ENCODE data around the gene FAT2. TPM values are rescaled to one million over a fixed set of nuclear protein-coding genes. Genes with fewer than 3 reads are reported as not detected.
"Not testable (repeated sequence)": the region's sequence is repeated elsewhere in the genome, so short reads cannot be mapped to it uniquely, and the experiment has no call there.

Gene FAT2
- total RNA-seq, 1 donor from 2014 or later = 65.1 TPM

GRCh38 chr5:151612689-151613427 lies 21.7 kb upstream of the FAT2 start:
- DNase-seq (ENCODE audit: low spot score) = no peak

GRCh38 chr5:151611127-151611775 lies 20.1 kb upstream of the FAT2 start:
- DNase-seq (ENCODE audit: low spot score) = no peak

DNA sequence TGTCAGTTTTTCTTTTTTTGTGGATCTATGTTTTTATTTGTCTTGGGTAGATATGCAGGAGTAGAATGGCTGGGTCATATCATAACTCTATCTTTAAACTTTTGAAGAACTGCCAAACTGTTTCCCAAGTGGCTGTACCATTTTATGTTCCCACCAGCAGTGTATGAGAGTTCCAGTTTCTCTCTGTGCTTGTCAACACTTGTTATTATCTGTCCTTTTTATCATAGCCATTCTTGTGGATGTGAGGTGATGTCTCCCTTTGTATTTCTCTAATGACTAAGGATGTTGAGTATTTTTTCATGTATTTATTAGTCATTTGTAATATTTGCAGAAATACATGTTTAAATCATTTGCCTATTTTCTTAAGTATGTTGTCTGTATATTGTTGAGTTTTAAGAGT lies 17.4 kb upstream of the FAT2 start:
- DNase-seq (ENCODE audit: low spot score) = no peak

- no peak for DNase-seq (ENCODE audit: low spot score)
Measured at GRCh38 chr5:151607304-151607703, 16.2 kb upstream of the FAT2 start.

DNA sequence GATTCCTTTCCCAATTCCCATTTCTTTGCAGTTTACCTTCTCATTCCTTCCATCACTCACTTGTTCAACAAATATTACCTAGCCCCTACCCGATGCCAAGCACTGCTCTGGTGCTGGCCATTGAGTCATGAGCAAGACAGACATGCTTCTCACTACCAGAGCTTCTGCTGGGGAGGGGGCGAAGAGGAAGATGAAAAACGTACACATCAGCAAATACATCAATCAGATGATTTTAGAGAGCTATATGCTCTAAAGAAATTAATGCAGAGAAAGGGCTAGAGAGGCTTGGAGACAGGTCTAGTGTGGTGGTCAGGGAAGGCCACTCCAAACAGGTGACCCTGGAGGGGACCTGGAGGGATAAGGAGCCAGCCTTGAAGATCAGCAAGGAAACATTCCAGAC lies 14.4 kb upstream of the FAT2 start:
- no peak for DNase-seq (ENCODE audit: low spot score)

DNA sequence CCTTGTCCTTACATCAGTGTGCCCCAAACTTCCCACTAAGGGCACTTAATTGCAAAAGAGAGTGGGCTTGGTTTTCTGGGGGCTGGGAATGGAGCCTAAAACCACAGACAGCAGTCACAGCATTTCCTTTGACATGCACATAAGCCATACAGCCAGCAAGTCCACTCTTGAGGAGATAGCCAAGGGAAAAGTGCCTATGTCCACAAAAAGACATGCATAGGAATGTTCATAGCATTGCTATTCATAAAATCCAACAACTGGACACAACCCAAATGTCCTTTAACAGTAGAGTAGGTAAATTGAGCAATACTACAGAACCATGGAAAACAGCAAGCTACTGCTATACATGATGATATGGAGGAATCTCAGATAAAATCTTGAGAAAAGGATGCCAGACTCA lies 11.7 kb upstream of the FAT2 start:
- DNase-seq (ENCODE audit: low spot score) = no peak

DNA sequence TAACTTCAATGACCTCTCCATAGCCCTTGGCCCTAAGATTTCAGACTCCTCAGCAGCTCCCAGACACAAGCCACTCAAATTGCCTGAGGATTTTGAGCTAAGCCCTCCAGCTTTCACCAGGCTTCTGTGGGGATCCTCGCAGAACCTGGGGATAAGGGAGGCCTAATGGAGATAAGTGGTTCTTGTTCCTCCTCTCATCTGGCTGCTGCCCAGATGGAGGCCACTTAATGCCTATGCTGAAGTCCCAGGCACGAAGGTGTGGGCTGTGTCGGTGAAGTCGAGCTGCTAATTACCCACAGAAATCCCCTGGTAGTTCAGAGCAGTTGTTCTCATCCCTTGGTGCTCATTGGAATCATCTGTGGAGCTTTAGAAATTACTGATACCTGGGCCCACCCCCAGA lies 10.3 kb upstream of the FAT2 start:
- DNase-seq (ENCODE audit: low spot score) = no peak

GRCh38 chr5:151600069-151600665 lies 9.0 kb upstream of the FAT2 start:
- no peak for DNase-seq (ENCODE audit: low spot score)

DNA sequence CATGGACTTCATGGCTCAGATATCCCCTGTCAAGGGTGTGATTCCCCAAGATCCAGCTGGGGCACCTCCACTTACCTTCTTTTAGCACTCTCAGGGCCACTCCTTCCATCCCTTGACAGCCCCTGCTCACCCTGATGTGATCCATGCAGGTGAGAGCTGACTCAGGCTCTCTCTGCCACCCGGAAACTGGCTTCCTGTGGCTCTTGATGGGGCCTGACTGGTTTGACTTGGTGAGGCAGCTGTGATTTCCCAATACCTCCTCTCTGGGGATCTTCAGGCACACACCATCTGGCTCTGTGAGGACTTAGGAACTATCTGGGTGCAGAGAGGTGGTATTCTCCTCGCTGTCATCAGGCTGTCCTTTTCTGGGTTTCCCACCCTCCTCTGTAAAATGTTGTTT lies 7.9 kb upstream of the FAT2 start:
- peak; percentile 76 for DNase-seq (ENCODE audit: low spot score)

DNA sequence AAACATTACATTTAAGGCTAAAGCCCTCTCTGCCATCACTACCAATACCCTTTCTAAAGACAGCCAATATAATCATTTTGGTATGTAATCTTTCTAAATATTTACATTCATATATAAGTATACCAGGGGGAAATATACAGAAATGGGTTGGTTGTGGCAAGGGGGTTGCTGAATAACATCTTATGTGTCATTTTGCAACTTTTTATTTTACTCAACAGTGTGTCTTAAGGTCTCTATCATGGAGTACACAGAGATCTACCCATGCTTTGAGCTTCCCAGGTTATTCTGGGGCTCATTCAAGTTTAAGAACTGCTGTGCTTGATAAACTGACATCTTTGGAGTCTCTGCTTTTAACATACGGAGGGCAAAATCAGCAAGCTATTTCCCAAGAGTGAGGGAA lies 7.4 kb upstream of the FAT2 start:
- no peak for DNase-seq (ENCODE audit: low spot score)

- DNase-seq (ENCODE audit: low spot score) = no peak
Measured at GRCh38 chr5:151597749-151598148, 6.6 kb upstream of the FAT2 start.

DNA sequence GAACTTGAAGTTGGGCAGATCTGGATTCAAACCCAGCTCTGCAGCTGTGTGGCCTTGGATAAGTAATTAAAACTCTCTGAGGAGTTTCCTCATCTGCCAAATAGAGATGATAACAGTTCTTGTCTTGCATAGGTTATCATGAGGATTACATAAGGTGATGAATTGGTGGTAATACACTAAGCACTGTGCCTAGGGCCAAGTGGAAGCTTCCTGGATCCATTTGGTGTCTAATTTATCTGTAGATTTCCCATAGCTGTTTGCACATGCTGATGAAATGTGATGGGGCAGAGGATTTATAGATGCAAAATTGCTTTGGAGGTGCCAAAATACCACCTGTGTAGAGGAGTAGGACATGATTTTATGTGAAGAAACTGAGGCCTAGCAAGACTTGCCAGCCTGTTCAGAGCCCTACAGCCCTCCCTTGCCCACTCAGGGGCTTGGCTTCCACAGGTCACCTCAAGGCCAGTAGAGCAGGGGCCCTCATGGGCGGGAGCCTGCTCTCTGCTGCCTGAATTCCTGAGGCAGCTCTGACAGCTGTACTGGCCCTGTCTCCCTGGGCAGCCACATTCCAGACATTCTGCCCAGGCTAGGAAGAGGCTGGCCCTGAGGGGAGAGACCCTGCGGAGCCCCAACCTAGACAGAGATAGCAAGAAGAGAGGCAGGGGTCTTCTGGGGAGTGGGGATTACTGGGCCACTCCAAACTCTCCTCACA lies 5.9 kb upstream of the FAT2 start:
- no peak for DNase-seq (ENCODE audit: low spot score)

DNA sequence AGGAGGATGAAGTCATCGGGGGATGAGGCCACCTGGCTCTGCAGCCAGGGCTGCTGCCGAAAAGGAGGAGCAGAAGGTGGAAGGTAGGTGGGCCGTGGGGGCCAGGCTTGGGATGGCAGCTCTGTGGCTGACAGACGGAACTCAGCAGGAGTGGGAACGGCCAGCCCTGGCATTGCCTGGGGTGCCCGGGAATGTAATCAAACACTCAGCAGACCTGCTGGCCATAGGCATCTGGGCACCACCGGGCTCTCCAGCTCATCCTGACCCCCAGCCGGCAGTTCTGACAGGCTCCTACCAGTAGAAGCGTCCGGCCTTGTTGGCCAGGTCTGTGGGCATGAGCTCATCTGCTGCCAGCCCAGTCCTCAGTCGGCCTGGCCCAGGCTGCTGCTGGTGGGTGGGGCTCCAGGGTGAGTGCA lies 4.3 kb upstream of the FAT2 start:
- DNase-seq (ENCODE audit: low spot score) = no peak

DNA sequence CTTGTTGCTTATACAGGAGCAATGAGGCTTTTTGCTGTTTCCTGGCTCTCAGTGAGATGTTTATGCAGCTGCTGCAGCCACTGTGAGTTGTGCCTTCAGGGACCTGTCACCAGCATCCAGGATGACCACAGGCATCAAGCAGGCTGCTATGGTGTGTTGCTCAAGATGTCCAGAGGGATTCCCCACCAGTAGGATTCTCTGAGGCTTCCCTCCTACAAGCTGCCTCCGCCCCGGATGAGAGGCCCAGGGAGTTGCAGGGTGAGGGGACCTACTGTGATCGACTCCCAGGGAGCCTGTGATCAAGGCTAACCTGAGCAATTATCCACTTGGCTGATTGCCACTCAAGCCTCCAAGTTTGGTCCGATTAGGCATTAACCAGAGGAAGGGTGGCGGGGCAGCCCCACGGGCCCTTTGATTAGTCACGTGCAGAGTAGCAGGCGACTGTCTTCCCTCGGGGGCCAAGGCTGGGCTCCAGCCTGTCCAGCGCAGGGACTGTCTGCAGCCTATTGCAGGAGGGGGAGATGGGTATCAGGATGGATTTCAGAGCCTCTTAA lies 1.8 kb upstream of the FAT2 start:
- no peak for DNase-seq (ENCODE audit: low spot score)

- no peak for DNase-seq (ENCODE audit: low spot score)
Measured at GRCh38 chr5:151589878-151590570, 1.1 kb downstream of the FAT2 start.

- no peak for DNase-seq (ENCODE audit: low spot score)
Measured at GRCh38 chr5:151587796-151588555, 3.2 kb downstream of the FAT2 start.

GRCh38 chr5:151585970-151586369 lies 5.2 kb downstream of the FAT2 start:
- peak; percentile 72 for DNase-seq (ENCODE audit: low spot score)

DNA sequence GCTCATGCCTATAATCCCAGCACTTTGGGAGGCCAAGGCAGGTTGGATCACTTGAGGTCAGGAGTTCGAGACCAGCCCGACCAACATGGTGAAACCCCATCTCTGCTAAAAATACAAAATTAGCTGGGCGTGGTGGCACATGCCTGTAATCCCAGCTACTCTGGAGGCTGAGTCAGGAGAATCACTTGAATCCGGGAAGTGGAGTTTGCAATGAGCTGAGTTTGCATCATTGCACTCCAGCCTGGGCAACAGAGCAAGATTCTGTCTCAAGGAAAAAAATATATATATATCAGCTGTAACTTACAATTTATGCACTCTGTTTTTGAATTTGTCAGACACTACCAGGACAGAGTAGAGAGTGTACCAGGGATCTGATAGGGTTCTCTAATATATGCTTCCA lies 5.8 kb downstream of the FAT2 start:
- not testable (repeated sequence) for DNase-seq (ENCODE audit: low spot score)

GRCh38 chr5:151584057-151584937 lies 6.8 kb downstream of the FAT2 start:
- DNase-seq (ENCODE audit: low spot score) = no peak
